Measurements from ENCODE around the gene FARS2.

FARS2 gene

DNA sequence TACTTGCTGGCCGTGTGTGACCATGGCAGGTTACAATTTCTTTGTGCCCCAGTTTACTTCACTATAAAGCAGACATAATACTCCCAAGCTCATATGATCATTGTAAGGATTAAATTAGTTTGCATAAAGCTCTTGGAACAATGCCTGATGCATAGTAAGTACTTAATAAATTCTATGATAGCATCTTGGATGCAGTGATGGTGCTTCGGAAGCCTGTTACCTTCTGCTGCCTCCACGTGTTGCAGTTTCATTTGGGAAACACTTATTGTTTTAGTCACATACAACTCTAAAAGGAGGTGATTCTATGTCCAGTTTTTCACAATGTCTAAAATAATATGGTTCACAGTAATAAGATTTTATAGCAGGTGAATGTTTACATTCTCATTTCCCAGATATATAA, 401.5 kb downstream of the FARS2 start (continued):
- TF ChIP-seq RBAK (tag by site-specific recombination; IDR thresholded peaks at IDR 0.05) (no peak), ZNF514 (tag by site-specific recombination; IDR thresholded peaks at IDR 0.05) (no peak), ZSCAN30 (tag by site-specific recombination; IDR thresholded peaks at IDR 0.05) (no peak), ZFP41 (tag by site-specific recombination; IDR thresholded peaks at IDR 0.05; ENCODE audit: borderline replicate concordance) (no peak), ZNF658 (tag by site-specific recombination; IDR thresholded peaks at IDR 0.05) (no peak), ZNF341 (tag by site-specific recombination; IDR thresholded peaks at IDR 0.05; ENCODE audit: low read depth) (no peak), ZNF416 (tag by site-specific recombination; IDR thresholded peaks at IDR 0.05) (no peak), ZNF112 (tag by site-specific recombination; IDR thresholded peaks at IDR 0.05) (no peak)
- TF ChIP-seq, protein P1, sequence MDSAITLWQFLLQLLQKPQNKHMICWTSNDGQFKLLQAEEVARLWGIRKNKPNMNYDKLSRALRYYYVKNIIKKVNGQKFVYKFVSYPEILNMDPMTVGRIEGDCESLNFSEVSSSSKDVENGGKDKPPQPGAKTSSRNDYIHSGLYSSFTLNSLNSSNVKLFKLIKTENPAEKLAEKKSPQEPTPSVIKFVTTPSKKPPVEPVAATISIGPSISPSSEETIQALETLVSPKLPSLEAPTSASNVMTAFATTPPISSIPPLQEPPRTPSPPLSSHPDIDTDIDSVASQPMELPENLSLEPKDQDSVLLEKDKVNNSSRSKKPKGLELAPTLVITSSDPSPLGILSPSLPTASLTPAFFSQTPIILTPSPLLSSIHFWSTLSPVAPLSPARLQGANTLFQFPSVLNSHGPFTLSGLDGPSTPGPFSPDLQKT (IDR thresholded peaks at IDR 0.05; ENCODE audit: borderline replicate concordance, low read depth, low read length), result no peak

DNA sequence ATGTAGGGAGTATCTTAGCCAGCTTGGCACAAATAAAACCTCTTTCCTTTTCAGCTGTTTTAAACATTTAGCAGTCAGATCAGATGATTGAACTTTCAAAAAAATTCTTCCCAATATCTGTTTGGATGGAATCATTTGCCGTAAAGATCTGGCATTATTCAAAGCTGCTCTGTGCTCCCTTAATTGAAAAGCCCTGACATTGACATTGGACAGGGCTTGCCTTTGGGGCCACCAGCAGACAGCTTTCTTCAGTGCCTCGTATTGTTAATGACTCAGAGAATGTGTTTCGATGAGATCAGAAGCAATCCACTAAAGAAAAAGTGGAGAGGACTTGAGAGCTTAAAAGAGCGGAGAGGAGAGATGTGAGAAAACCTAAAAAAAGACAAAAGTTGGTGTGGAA, 401.9 kb downstream of the FARS2 start:
- no peak overlapping the region for H3K27ac ChIP-seq (ENCODE audit: extremely low read depth, low read depth, low read length)
- no peaks in the 10 kb centered on the region for H3K4me1 ChIP-seq (ENCODE audit: control insufficient read depth, insufficient read depth, low read length)
- no peak overlapping the region for H3K4me3 ChIP-seq (ENCODE audit: low read depth, low read length)
- H3K36me3 ChIP-seq (ENCODE audit: control insufficient read depth in 2 of 2, insufficient read depth in 1 of 2, low read length in 2 of 2), result no peaks in the 10 kb centered on the region
- TF ChIP-seq, protein P2, sequence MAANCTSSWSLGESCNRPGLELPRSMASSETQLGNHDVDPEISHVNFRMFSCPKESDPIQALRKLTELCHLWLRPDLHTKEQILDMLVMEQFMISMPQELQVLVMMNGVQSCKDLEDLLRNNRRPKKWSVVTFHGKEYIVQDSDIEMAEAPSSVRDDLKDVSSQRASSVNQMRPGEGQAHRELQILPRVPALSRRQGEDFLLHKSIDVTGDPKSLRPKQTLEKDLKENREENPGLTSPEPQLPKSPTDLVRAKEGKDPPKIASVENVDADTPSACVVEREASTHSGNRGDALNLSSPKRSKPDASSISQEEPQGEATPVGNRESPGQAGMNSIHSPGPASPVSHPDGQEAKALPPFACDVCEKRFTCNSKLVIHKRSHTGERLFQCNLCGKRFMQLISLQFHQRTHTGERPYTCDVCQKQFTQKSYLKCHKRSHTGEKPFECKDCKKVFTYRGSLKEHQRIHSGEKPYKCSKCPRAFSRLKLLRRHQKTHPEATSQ (tag by site-specific recombination; IDR thresholded peaks at IDR 0.05), result no peak
- TF ChIP-seq ZNF76 (tag by site-specific recombination; IDR thresholded peaks at IDR 0.05; ENCODE audit: borderline replicate concordance, low read depth) (no peak), ZNF16 (tag by site-specific recombination; IDR thresholded peaks at IDR 0.05; ENCODE audit: low read depth) (no peak), ZNF394 (tag by site-specific recombination; IDR thresholded peaks at IDR 0.05; ENCODE audit: borderline replicate concordance) (no peak), SETDB1 (IDR thresholded peaks at IDR 0.05; ENCODE audit: insufficient read length, low read length) (no peak), ZNF433 (tag by site-specific recombination; IDR thresholded peaks at IDR 0.05; ENCODE audit: low read depth) (no peak), ZNF48 (tag by site-specific recombination; IDR thresholded peaks at IDR 0.05) (no peak), ZNF510 (tag by site-specific recombination; IDR thresholded peaks at IDR 0.05; ENCODE audit: insufficient replicate concordance) (no peak), ZNF558 (tag by site-specific recombination; IDR thresholded peaks at IDR 0.05) (no peak), ZNF10 (tag by site-specific recombination; IDR thresholded peaks at IDR 0.05) (no peak), ZNF423 (tag by site-specific recombination; IDR thresholded peaks at IDR 0.05) (no peak)
- TF ChIP-seq, protein P3, sequence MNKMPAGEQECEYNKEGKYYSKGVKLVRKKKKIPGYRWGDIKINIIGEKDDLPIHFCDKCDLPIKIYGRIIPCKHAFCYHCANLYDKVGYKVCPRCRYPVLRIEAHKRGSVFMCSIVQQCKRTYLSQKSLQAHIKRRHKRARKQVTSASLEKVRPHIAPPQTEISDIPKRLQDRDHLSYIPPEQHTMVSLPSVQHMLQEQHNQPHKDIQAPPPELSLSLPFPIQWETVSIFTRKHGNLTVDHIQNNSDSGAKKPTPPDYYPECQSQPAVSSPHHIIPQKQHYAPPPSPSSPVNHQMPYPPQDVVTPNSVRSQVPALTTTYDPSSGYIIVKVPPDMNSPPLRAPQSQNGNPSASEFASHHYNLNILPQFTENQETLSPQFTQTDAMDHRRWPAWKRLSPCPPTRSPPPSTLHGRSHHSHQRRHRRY (tag by site-specific recombination; IDR thresholded peaks at IDR 0.05), result no peak
- TF ChIP-seq, protein P4, sequence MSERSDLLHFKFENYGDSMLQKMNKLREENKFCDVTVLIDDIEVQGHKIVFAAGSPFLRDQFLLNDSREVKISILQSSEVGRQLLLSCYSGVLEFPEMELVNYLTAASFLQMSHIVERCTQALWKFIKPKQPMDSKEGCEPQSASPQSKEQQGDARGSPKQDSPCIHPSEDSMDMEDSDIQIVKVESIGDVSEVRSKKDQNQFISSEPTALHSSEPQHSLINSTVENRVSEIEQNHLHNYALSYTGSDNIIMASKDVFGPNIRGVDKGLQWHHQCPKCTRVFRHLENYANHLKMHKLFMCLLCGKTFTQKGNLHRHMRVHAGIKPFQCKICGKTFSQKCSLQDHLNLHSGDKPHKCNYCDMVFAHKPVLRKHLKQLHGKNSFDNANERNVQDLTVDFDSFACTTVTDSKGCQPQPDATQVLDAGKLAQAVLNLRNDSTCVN (tag by site-specific recombination; optimal IDR thresholded peaks at IDR 0.05), result no peak
- TF ChIP-seq, protein P5, sequence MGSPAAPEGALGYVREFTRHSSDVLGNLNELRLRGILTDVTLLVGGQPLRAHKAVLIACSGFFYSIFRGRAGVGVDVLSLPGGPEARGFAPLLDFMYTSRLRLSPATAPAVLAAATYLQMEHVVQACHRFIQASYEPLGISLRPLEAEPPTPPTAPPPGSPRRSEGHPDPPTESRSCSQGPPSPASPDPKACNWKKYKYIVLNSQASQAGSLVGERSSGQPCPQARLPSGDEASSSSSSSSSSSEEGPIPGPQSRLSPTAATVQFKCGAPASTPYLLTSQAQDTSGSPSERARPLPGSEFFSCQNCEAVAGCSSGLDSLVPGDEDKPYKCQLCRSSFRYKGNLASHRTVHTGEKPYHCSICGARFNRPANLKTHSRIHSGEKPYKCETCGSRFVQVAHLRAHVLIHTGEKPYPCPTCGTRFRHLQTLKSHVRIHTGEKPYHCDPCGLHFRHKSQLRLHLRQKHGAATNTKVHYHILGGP (tag by site-specific recombination; IDR thresholded peaks at IDR 0.05), result no peak
- TF ChIP-seq, protein P6, sequence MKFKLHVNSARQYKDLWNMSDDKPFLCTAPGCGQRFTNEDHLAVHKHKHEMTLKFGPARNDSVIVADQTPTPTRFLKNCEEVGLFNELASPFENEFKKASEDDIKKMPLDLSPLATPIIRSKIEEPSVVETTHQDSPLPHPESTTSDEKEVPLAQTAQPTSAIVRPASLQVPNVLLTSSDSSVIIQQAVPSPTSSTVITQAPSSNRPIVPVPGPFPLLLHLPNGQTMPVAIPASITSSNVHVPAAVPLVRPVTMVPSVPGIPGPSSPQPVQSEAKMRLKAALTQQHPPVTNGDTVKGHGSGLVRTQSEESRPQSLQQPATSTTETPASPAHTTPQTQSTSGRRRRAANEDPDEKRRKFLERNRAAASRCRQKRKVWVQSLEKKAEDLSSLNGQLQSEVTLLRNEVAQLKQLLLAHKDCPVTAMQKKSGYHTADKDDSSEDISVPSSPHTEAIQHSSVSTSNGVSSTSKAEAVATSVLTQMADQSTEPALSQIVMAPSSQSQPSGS (tag by site-specific recombination; IDR thresholded peaks at IDR 0.05; ENCODE audit: low read depth), result no peak
- POLR2A ChIA-PET, result no interaction called here
- CTCF ChIA-PET, result interaction anchor here (0.6 kb wide), 1 partner anchor 13 kb away, joined by 4 read pairs; no protein-coding TSS in a partner anchor
- no peaks in the 10 kb centered on the region for H3K9me3 ChIP-seq (ENCODE audit: control insufficient read depth, insufficient read depth, low read depth, low read length)
